Right lobe of liver (tissue), 6 donors: ENCODE measurements around the gene SH2D3A. TPM values are rescaled to one million over a fixed set of nuclear protein-coding genes. Genes with fewer than 3 reads are reported as not detected.

Source experiments
- ATAC-seq, 4 donors: fragments of 200-7000 bp; cut with Tn5 transposase; one replicate each; pipeline ENCODE4 v1.9.1; 2020; ENCODE audit warnings: mild to moderate bottlenecking in 4 of 4, moderate library complexity in 4 of 4
- DNase-seq, 3 donors: peaks; one replicate each; pipeline ENCODE4 v3.0.0-alpha.2; 2020
- H3K27ac ChIP-seq, 3 donors: fragments of 200-600 bp; one replicate each; pipeline ENCODE4 v1.8.0; 2022
- H3K27me3 ChIP-seq, 2 donors: fragments of 200-600 bp; one replicate each; pipeline ENCODE4 v1.8.0; 2022
- H3K36me3 ChIP-seq, 4 donors: fragments of 200-600 bp; sonication (generic) in 1 of 4; one replicate each; pipeline versions ENCODE4 v1.5.1 to v1.8.0; 2017 to 2022; ENCODE audit warnings: control low read depth in 1 of 4
- H3K4me1 ChIP-seq, 4 donors: fragments of 200-600 bp; sonication (generic) in 1 of 4; one replicate each; pipeline versions ENCODE4 v1.5.1 to v1.8.0; 2017 to 2022; ENCODE audit warnings: control low read depth in 1 of 4
- H3K4me3 ChIP-seq, 3 donors: fragments of 200-600 bp; one replicate each; pipeline ENCODE4 v1.8.0; 2022
- H3K9me3 ChIP-seq, 4 donors: fragments of 200-600 bp; sonication (generic) in 1 of 4; one replicate each; pipeline versions ENCODE4 v1.5.1 to v1.8.0; 2017 to 2022; ENCODE audit warnings: control low read depth in 1 of 4
- CTCF ChIP-seq, 4 donors: fragments of 200-600 bp in 3 of 4; fragments of 450-650 bp in 1 of 4; IDR thresholded peaks; one replicate each; pipeline versions ENCODE4 v1.5.1 to v1.8.0; 2016 to 2022; ENCODE audit warnings: antibody characterized with exemption in 4 of 4, mild to moderate bottlenecking in 2 of 4
- POLR2A ChIP-seq: fragments of 450-650 bp; IDR thresholded peaks from one replicate; pipeline ENCODE4 v1.6.1; 2017; ENCODE audit warnings: antibody characterized with exemption, mild to moderate bottlenecking
- WGBS: methylation state at CpG from one replicate; pipeline ENCODE4 v1.1.6; 2018; ENCODE audit warnings: low coverage, low lambda C conversion rate; ENCODE audit not compliant: insufficient coverage; ENCODE audit errors: missing lambda C conversion rate; 5-methylcytosine and 5-hydroxymethylcytosine counted together
- intact Hi-C, 2 donors: fragments of 100-400 bp; cut with DNase I; formaldehyde crosslinking; loops; one replicate each; pipeline versions ENCODE4 v1.11.2 to v1.14.1; 2022
- total RNA-seq, 6 experiments: library from RNA; depleted of rRNA in 2 of 6; stranded (reverse); fragments of >200 nt in 2 of 6; fragmentation: NEBNext Ultra II Directional in 3 of 6; extraction: Animal tissue kit (Norgen Biotek cat#: 25700) in 3 of 6; gene quantifications; one replicate each; pipeline versions ENCODE4 v1.1.0 to v1.2.4, GENCODE V29; 2016 to 2023
- donor health status: DM: no; HTN: yes; CAD: no.
- donor health status: DM: no; HTN: no; CAD: no.
- donor health status: DM: no; HTN: no; CAD: no.
- donor health status: DM: no; HTN: yes; CAD: no.
- donor health status: DM: no; HTN: yes; CAD: no.

Gene SH2D3A
- total RNA-seq, 6 experiments from 2014 or later: 0.72 to 2.3 (median 1.3) TPM

- 59% methylated on average over 4 of the region's 4 CpGs for WGBS
- ATAC-seq: no peak
- H3K27ac ChIP-seq: no peak overlapping the region
- no peaks in the 10 kb centered on the region for H3K27me3 ChIP-seq
- no peak for DNase-seq
- H3K36me3 ChIP-seq: no peaks in the 10 kb centered on the region
- H3K4me1 ChIP-seq: no peaks in the 10 kb centered on the region
- TF ChIP-seq POLR2A: no peak
- TF ChIP-seq CTCF (IDR thresholded peaks at IDR 0.05): no peak
- no peak overlapping the region for H3K4me3 ChIP-seq
- no peaks in the 10 kb centered on the region for H3K9me3 ChIP-seq
- intact Hi-C loops: no loop called here
Observed at GRCh38 chr19:6809262-6809661, 42.0 kb upstream of the SH2D3A start.

DNA sequence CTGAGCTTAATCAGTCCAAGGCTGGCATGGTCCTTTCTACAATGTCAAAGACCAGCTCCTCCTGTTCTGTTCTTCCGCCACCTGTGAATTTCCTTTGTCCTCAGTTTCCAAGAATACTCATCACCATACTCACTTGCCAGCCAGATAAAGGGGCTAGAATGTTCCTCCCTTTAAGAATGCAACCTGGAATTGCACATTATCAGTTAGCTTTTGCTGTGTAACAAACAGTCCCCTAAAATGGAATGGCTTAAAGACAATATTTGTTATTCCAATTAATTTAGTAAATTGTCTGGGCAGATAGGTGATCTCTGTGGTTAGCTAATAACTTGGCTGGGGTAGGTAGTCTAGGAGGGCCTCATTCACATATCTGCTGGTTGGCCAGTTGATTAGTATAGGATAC lies 41.3 kb upstream of the SH2D3A start:
- H3K27me3 ChIP-seq: no peaks in the 10 kb centered on the region
- intact Hi-C loops: no loop called here
- no peak overlapping the region for H3K4me3 ChIP-seq
- H3K36me3 ChIP-seq: no peaks in the 10 kb centered on the region
- ATAC-seq: no peak
- TF ChIP-seq POLR2A (no peak), CTCF (IDR thresholded peaks at IDR 0.05) (no peak)
- no peaks in the 10 kb centered on the region for H3K9me3 ChIP-seq
- DNase-seq: no peak
- H3K27ac ChIP-seq: no peak overlapping the region
- H3K4me1 ChIP-seq: no peaks in the 10 kb centered on the region
- WGBS: 100% methylated on average over 1 of the region's 1 CpG

- Histone ChIP-seq H3K27ac (no peak overlapping the region), H3K36me3 (no peaks in the 10 kb centered on the region), H3K27me3 (no peaks in the 10 kb centered on the region), H3K4me3 (no peak overlapping the region), H3K9me3 (no peaks in the 10 kb centered on the region), H3K4me1 (no peaks in the 10 kb centered on the region)
- intact Hi-C loops: no loop called here
- no peak for ATAC-seq
- 91% methylated on average over 4 of the region's 5 CpGs for WGBS
- DNase-seq: no peak
- TF ChIP-seq CTCF (IDR thresholded peaks at IDR 0.05): no peak
- TF ChIP-seq POLR2A: no peak
Observed at GRCh38 chr19:6807291-6807690, 40.1 kb upstream of the SH2D3A start.

DNA sequence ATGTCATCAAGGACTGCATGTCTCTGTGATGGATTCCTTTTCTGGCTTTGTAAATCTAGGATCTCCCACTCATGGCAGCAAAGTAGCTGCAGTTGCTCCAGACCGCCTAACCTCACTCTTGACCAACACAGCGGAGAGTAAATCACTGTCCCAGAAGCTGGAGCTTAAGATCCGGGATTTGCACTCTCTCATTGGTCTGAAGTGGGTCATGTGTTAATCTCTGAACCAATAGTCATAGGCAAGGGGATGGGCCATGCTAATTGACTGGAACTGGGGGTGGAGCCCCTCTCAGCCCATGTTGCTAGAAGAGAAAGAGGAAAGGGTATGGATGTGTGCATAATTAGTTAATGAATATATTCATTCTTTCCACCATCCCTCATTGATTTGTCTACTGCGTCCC lies 39.3 kb upstream of the SH2D3A start:
- ATAC-seq (no peak), DNase-seq (no peak)
- Histone ChIP-seq H3K27me3 (no peaks in the 10 kb centered on the region), H3K4me1 (no peaks in the 10 kb centered on the region), H3K27ac (no peak overlapping the region), H3K9me3 (no peaks in the 10 kb centered on the region), H3K36me3 (no peaks in the 10 kb centered on the region), H3K4me3 (no peak overlapping the region)
- 52% methylated on average over 3 of the region's 4 CpGs for WGBS
- intact Hi-C loops: no loop called here
- TF ChIP-seq CTCF (IDR thresholded peaks at IDR 0.05): no peak
- TF ChIP-seq POLR2A: no peak

GRCh38 chr19:6803036-6803404 lies 35.8 kb upstream of the SH2D3A start:
- ATAC-seq (peak in 2 of 4 donors; percentile 24 to 42), DNase-seq (no peak)
- no peaks in the 10 kb centered on the region for H3K9me3 ChIP-seq
- WGBS: 67% methylated on average over 6 of the region's 8 CpGs
- H3K36me3 ChIP-seq: no peaks in the 10 kb centered on the region
- TF ChIP-seq POLR2A (no peak), CTCF (IDR thresholded peaks at IDR 0.05) (no peak)
- H3K27ac ChIP-seq: no peak overlapping the region
- no peaks in the 10 kb centered on the region for H3K4me1 ChIP-seq
- H3K4me3 ChIP-seq: no peak overlapping the region
- H3K27me3 ChIP-seq: no peaks in the 10 kb centered on the region
- intact Hi-C loops: no loop called here
